Measurements from ENCODE around the gene LRP1-AS.

DNA sequence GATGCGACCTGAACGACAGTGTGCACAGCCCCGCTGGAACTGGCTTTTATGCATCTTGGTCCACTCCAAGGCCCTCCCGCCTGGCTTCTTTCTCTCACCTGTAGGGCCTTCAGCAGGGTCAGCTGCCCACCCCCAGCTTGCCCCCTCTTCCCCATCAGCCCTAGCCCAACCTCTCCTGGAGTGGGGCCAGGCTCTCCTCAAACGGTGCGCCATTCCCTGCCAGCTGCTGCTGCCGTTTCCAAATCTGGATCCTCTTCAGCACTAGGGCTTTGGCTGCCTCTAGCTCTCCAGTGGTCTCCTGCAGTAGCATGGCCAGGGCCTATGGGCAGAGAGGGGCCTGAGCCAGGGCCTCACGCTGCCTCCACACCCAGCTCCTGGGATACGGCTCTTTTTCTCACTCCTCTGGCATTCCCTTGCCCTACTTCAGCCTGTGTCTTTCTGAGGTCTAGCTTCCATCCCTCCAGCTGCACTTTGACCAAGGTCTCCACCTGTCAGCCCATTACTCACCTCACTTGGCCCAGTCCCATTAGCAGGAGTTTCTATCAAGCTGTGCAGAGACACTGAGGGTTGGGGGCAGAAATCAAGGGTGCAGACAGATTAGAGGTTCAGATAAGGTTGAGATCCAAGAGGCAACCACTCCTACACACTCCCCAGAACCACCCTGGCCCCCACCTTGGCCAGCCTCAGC is 41.3 kb downstream of the LRP1-AS start:
- TF ChIP-seq POLR2AphosphoS5 (IDR thresholded peaks at IDR 0.05; ENCODE audit: low read depth, low read length) (no peak), REST (IDR thresholded peaks at IDR 0.05; ENCODE audit: insufficient read depth in 1 of 2, low read depth in 2 of 2, low read length in 2 of 2) (no peak)

Measured in PFSK-1 (cell line).